NCI-H2227 treated with DMSO at 0.1 percent for 48 hours (cell line): Measurements from ENCODE around the gene SURF2.

Experiments used
- DNase-seq: peaks from one replicate; lab custom pipeline; 2025; lab: John Stamatoyannopoulos, UW

The SURF2 gene

GRCh38 chr9:133335924-133336811 is 20.2 kb upstream of the SURF2 start, which contains the start of gene SURF6:
SURF6 (minus strand) TSS chr9:133336188; CDS start chr9:133336132, 56 bp downstream.
- peak; percentile 72 for DNase-seq

- DNase-seq = no peak
Measured at GRCh38 chr9:133339641-133340040, 16.7 kb upstream of the SURF2 start.

DNA sequence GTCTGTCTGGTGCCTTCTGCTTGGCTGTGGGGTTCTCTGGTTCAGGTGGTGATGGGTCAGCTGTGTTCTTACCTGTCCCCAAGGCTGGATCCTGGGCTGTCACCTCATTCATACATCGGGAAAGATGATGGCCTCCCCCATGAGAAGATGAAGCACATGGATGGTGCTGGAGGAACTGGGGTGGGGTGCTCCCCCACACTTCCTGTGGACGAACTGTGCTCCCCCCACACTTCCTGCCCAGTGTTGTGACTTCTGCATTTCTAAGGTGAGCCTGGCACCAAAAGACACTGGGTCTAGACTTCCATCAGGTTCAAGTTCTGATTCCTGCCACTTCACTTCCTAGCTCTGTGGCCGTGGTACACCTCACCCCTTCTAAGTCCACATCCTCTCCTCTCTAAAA is 16.1 kb upstream of the SURF2 start:
- no peak for DNase-seq

DNA sequence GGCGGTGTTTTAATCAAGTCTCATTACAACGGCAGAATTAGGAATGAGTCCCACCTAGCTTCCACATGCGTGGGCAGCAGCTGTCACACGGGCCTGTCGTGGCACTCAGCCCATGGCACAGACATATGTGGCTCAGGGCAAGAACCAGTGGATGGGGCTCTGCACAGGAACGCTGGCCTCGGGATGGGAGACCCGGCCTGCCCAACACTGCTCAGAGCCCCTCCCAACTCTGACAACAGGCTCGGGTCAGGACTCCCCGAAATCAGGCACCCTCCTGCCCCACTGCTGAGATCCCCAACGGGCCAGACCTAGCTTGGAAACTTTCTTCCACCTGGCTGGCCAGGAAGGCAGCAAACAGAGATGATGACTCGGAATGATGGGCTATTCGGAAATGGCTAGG is 15.4 kb upstream of the SURF2 start:
- no peak for DNase-seq

- DNase-seq = no peak
Measured at GRCh38 chr9:133341369-133342068, 14.8 kb upstream of the SURF2 start.

GRCh38 chr9:133342069-133342406 is 14.3 kb upstream of the SURF2 start:
- no peak for DNase-seq

GRCh38 chr9:133342570-133342969 is 13.8 kb upstream of the SURF2 start:
- no peak for DNase-seq

- DNase-seq = no peak
Measured at GRCh38 chr9:133344071-133344470, 12.3 kb upstream of the SURF2 start.

DNA sequence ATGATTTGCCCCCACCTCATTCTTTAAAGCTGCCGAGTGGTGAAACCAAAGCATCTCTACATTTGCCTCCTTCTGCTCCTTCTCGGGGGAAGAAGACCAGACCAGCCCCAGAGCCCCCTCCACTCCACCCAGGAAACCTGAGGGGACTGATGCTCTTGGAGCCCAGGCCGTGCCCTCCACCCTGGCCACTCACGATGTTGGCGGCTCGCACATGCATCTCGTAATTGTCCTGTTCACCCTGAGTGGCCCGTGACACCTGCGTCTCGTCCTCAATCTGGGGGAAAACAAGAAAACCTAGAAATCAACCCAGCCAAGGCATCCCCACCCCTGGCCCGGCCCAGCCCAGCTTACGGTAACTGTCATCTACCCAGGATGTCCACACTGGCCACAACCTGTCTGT is 11.4 kb upstream of the SURF2 start:
- DNase-seq = no peak

GRCh38 chr9:133345596-133345995 is 10.8 kb upstream of the SURF2 start:
- no peak for DNase-seq

GRCh38 chr9:133346021-133346785 is 10.1 kb upstream of the SURF2 start:
- DNase-seq = no peak

- DNase-seq = no peak
Measured at GRCh38 chr9:133347515-133347984, 8.8 kb upstream of the SURF2 start.

GRCh38 chr9:133347985-133348717 is 8.2 kb upstream of the SURF2 start, which contains the start of the genes MED22 and RPL7A:
MED22 (minus strand) TSS chr9:133348131; CDS start chr9:133346662, 1,469 bp downstream.
RPL7A (plus strand) TSS chr9:133348218; CDS start chr9:133348244, 26 bp downstream.
- peak; percentile 92 for DNase-seq

- DNase-seq = no peak
Measured at GRCh38 chr9:133348718-133349573, 7.4 kb upstream of the SURF2 start.

GRCh38 chr9:133349965-133350616 is 6.3 kb upstream of the SURF2 start:
- DNase-seq = no peak

DNA sequence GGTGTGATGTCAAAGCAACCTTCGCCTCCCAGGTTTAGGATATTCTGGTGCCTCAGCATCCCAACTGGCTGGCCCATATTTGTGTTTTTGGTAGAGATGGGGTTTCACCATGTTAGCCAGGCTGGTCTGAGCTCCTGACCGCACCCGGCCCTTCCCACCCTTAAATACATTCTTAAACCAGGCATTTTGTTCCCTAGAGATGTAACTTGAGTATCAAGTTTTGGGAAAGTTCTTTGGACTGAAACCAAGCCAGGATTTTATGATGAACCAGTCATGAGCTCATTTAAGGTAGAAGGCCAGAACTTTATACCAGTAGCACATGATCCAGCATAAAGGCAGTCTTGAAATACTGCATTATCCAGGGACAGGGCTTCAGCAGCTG is 4.8 kb upstream of the SURF2 start:
- DNase-seq = no peak

DNA sequence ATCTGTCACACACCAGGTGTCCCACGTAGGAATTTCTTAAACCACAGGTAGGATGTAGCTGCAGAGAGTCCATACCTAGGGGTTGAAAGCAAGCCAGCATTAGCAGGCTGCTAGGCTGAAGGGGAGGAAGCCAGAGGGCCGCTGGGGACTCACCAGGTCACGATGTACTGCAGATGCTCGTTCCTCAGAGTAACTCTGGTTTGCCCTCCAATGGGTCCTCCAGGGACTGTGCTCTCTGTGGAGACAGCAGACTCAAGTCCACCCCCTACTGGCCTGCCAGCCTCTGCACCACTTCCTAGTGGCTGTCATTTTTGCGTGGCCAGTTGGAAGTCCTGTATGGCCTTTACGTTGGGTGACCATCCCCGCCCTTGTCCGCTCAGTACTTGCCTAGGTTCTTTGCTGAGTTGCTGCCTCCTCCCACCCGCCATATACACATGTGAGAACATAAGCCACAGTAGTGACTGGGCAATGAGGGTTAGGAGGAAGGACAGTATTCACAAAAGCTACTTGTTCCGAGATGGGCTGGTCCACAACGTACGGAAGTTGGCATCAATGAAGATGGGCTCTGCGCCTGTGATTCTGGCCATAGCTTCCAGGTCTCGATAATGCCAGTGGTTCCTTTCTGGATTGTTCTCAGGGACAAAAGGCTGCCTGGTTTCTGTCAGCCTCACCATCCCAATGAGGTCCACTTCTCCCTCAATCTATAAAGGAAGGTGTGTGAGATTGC is 4.3 kb upstream of the SURF2 start:
- no peak for DNase-seq

GRCh38 chr9:133352635-133353340 is 3.6 kb upstream of the SURF2 start:
- no peak for DNase-seq

GRCh38 chr9:133353548-133353947 is 2.8 kb upstream of the SURF2 start:
- DNase-seq = no peak
